ENCODE results near the gene PDE5A.

The PDE5A gene

DNA sequence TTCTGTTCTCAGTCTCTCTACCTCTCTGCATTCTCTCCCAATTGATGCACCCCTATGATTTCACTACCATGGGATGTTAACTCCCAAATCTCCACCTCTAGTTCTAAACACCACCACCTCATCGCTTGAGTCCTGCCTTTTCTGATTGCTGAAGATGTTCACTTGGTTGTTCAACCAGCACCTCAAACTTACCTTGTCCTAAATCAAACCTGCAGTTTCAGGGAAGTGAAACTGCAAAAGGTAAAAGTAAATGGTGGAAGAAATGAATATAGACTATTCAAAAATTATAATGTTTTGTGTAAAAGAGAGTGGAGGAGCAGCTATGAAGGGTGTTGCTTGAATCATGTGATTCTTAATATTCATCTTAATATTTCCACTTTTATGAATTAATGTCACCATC lies 91.0 kb downstream of the PDE5A start:
- H4K20me1 ChIP-seq: no peaks in the 10 kb centered on the region
- peaks cover 12 to 71% (median 28%) of the 10 kb centered on the region in 11 experiments for H3K36me3 ChIP-seq
- no peak overlapping the region for H3K4me2 ChIP-seq
- H3K27ac ChIP-seq: no peak overlapping the region
- H3K4me3 ChIP-seq: no peak overlapping the region
- H3K4me1 ChIP-seq: no peaks in the 10 kb centered on the region
- H3K9me3 ChIP-seq (replicated peaks in 1 of 11): peaks cover 15 to 23% (median 17%) of the 10 kb centered on the region in 11 experiments
- TF ChIP-seq Cebpa-rat (IDR thresholded peaks at IDR 0.05): no peak
- no peaks in the 10 kb centered on the region for H3K27me3 ChIP-seq
- no peak overlapping the region for H3K9ac ChIP-seq

DNA sequence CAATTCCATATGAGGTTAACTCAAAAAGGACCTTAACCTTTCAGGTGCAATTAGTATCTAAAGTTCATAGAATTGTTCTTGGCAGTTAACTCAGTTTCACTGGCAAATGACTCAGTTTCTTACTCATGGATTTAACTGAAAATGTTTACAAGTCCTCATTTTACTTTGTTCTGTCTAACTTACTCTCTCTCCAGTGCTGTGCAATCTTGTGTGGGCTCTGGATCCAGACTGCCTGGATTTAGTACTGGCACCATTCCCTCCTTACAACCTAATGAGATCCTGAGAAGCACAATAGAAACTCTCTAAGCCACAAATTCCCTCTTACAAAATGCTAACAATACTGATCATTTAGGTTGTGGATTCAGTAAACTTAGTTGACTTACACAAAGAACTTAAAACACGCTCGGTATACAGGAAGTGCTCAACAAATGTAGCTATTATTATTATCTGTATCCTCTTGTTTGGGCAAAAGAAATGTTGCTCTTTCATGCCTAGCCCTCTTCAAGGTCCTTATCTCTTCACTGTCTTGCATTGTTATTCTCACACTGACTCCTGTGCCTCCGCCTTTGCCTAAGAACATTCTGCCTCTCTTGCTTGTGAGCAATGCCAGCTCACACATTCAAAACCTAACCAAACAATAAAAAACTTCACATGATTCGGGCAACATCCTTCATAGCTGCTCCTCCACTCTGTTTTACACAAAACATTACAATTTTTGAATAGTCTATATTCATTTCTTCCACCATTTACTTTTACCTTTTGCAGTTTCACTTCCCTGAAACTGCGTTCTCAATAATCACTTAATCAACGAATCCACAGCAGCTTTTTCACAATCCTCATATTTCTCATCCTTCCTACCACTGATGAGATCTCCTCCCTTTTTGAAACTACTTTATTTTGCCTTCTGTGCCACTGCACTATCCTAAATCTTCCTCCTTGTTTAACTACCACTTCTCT lies 91.8 kb downstream of the PDE5A start:
- Histone ChIP-seq H3K27ac (no peak overlapping the region), H4K20me1 (no peaks in the 10 kb centered on the region), H3K36me3 (peaks cover 16 to 71% (median 28%) of the 10 kb centered on the region in 11 experiments; a peak in 21 of 22 replicates), H3K4me3 (no peak overlapping the region), H3K4me2 (no peak overlapping the region), H3K4me1 (no peaks in the 10 kb centered on the region), H3K9me3 (replicated peaks in 1 of 11) (peaks cover 15 to 23% (median 17%) of the 10 kb centered on the region in 11 experiments), H3K9ac (no peak overlapping the region), H3K27me3 (no peaks in the 10 kb centered on the region)
- no peak for TF ChIP-seq Cebpa-rat (IDR thresholded peaks at IDR 0.05)

DNA sequence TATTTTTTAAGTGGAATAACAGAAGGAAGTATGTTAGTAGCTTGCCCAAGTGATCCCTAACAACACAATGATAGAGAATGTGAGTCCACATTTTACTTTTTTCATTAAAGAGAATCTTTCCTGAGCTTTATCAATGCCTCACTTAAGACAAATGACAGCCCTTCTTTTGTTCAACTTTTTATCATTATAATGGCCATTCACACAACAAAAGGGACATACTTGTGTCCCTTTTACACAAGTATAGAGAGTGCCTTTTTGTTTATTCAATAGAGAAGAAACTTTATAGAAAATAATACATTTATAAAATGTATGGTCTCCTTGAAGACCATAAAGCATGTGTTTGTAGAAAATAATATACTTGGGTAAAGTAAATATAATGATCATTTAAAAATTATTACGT lies 96.3 kb downstream of the PDE5A start:
- H3K27me3 ChIP-seq: no peaks in the 10 kb centered on the region
- peaks cover 16 to 78% (median 42%) of the 10 kb centered on the region in 11 experiments; a peak in 21 of 22 replicates for H3K36me3 ChIP-seq
- no peak overlapping the region for H3K4me2 ChIP-seq
- no peak overlapping the region for H3K9ac ChIP-seq
- no peak overlapping the region for H3K4me3 ChIP-seq
- peaks cover 15 to 23% (median 17%) of the 10 kb centered on the region in 11 experiments for H3K9me3 ChIP-seq (replicated peaks in 1 of 11)
- H3K4me1 ChIP-seq: no peaks in the 10 kb centered on the region
- no peak overlapping the region for H3K27ac ChIP-seq
- no peak for TF ChIP-seq Cebpa-rat (IDR thresholded peaks at IDR 0.05)
- no peaks in the 10 kb centered on the region for H4K20me1 ChIP-seq

DNA sequence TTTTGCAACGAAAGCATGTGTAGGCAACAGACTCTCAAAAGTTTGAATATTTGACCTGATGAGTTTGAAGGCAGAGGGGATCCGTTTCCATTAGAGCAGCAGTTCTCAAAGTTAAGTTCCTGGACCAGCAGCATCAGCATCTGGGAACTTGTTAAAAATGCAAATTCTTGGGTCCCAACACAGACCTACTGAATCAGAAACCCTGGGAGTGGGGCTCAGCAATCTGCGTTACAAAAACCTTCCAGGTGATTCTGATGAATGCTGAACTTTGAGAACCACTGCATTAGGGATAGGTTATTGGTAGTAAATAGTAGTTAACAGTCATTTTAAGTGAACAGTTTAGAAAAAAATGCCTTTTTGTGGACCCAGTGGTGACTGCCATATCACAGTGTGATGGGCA lies 98.8 kb downstream of the PDE5A start:
- Histone ChIP-seq H3K36me3 (peaks cover 10 to 68% (median 35%) of the 10 kb centered on the region in 11 experiments; a peak in 21 of 22 replicates), H3K4me1 (no peaks in the 10 kb centered on the region), H3K9ac (no peak overlapping the region), H3K27ac (no peak overlapping the region), H3K27me3 (no peaks in the 10 kb centered on the region), H3K4me2 (no peak overlapping the region), H3K4me3 (no peak overlapping the region), H4K20me1 (no peaks in the 10 kb centered on the region), H3K9me3 (replicated peaks in 1 of 11) (peaks cover 10 to 16% (median 11%) of the 10 kb centered on the region in 11 experiments)
- TF ChIP-seq Cebpa-rat (IDR thresholded peaks at IDR 0.05): no peak

DNA sequence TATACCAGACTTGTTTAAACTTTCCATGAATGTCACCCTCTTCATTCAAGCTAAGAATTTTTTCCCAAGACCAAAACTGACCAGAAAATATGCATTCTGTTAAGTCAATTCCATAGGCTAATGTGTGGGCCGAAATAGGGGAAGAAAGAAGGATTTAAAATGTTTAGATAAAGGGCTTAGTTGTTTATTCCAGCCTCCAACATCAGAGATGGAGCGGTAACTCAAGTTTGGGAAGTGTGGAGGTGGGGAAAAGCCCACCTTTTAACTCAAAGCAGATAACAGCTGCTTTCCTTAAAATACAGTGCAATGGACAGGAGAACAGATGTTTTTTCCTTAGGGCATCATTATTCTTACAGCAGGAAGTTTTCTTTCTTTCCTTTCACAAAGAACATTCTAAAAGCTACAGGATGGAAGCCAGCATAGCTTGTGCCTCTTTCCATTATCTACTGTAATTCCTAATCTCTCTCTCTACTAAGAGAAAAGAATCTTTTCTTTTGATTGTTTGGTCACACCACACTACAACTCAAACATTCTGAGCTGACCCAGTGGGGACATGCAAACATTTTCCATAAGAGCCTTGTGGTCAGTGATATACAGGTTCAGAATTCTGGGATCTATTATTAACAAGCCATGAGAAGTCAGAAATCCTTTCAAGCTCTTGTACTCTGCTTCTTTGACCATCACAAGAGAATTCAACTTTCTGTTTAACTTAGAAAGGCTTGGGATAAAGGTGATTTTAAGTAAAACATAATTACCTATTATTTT lies 101.6 kb downstream of the PDE5A start:
- Histone ChIP-seq H4K20me1 (no peaks in the 10 kb centered on the region), H3K27me3 (no peaks in the 10 kb centered on the region), H3K27ac (no peak overlapping the region), H3K9me3 (replicated peaks in 1 of 11) (no peaks in the 10 kb centered on the region), H3K36me3 (peaks cover 0 to 66% (median 22%) of the 10 kb centered on the region in 11 experiments; a peak in 18 of 22 replicates), H3K4me1 (no peaks in the 10 kb centered on the region), H3K4me3 (no peak overlapping the region), H3K4me2 (no peak overlapping the region), H3K9ac (no peak overlapping the region)
- TF ChIP-seq Cebpa-rat (IDR thresholded peaks at IDR 0.05): no peak

DNA sequence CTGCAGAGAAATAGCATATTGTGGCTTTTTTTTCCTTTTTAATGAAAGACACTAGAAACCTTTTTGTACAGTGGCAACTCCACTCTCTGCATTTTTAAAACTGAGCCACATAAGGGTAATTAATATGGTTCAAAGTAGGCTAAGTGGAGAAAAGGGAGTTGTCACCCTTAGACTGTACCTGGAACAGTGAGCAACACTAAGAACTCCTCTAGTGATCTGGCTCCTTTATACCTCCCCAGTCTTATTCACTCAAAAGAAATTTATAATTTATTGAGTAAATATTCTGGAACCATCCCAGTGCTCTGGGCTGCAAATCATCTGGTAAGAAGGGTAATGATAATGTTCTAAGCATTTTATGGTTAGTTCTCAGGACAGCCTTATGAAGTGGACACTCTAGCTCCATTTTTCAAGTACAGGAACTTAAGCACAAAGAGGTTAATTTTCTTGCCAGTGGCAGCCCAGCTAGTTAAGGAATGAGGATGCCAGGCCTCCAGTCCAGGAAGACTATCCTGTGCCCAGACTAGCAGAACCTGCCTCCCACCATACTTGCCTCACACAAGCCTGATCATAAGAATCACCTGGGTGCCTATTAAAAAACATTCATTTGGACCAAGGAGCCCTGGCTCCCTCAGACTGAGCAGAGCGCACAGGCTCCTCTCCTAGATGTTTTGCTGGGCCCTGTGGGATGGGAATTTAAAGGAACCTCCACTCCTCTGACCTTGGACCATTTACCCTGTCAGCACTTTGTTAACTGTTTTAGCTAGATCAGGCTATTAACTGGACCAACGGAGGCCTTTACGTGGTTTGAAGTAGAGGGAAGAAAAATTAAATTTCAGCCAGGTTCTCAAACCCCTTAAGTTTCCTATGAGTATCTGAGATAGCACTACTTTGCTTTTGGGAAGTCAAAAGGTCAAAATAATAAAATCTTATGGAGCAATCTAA lies 102.6 kb downstream of the PDE5A start:
- no peak for TF ChIP-seq Cebpa-rat (IDR thresholded peaks at IDR 0.05)
- Histone ChIP-seq H3K27ac (no peak overlapping the region), H3K9ac (no peak overlapping the region), H4K20me1 (no peaks in the 10 kb centered on the region), H3K27me3 (no peaks in the 10 kb centered on the region), H3K9me3 (replicated peaks in 1 of 11) (no peaks in the 10 kb centered on the region), H3K4me2 (no peak overlapping the region), H3K4me1 (no peaks in the 10 kb centered on the region), H3K4me3 (no peak overlapping the region), H3K36me3 (peaks cover 3 to 66% (median 26%) of the 10 kb centered on the region in 11 experiments; a peak in 20 of 22 replicates)

DNA sequence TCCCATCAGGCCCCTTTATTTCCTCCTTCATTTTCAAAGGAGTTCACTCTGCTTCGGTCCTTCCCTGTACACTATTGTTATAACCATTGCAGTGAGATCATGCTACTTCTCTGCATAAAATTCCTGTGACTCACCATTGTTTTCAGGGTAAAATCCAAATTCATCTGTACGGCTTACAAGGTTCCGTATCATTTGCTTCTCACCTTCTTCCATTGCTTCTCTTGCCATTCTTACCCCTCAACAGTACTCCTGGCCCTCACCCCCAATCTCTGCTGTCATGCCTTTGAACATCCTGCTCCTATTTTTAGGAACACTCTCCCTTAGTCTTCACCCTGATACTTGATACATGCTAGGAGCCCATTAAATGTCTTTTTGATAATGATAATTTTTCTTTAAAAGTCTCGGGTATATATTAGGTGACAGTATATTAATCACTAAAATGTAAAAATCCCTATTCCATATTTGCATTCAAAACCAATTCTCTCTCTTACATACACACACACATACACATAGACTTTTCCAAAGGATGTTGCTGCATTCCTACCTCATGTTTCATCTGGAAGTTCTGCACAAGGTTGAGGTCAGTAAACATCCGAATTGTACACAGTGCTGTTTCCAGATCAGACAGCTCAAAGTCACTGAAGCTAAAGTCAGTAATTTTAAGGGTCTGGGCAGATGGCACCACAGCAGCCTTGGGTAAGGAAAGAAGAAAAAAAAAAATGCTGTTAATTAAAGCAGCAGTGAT lies 103.4 kb downstream of the PDE5A start:
- Histone ChIP-seq H3K4me2 (no peak overlapping the region), H3K9me3 (replicated peaks in 1 of 11) (no peaks in the 10 kb centered on the region), H3K9ac (no peak overlapping the region), H3K27ac (no peak overlapping the region), H4K20me1 (no peaks in the 10 kb centered on the region), H3K27me3 (no peaks in the 10 kb centered on the region), H3K4me1 (no peaks in the 10 kb centered on the region), H3K4me3 (no peak overlapping the region), H3K36me3 (peaks cover 12 to 66% (median 30%) of the 10 kb centered on the region in 11 experiments; a peak in 20 of 22 replicates)
- TF ChIP-seq Cebpa-rat (IDR thresholded peaks at IDR 0.05): no peak

DNA sequence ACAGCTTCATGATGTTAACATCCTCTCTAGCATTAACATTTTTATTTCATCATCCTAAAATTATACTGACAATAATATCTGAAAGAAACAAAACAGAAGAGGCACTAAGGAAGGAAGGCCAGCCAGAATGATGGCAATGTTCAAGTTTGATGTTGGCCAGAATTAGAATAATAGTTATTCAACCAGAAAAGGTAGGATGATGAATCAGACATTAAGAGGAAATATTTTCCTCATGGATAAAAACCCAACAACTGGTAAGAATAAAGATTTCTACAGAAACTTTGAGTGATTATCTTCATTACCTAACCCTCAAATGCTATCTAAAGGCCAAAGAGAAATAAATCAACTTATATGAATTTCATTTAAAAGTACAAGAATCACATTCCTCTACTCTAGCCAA lies 105.2 kb downstream of the PDE5A start:
- no peak overlapping the region for H3K4me2 ChIP-seq
- H4K20me1 ChIP-seq: no peaks in the 10 kb centered on the region
- H3K9me3 ChIP-seq (replicated peaks in 1 of 11): no peaks in the 10 kb centered on the region
- H3K9ac ChIP-seq: no peak overlapping the region
- H3K27ac ChIP-seq: no peak overlapping the region
- TF ChIP-seq Cebpa-rat (IDR thresholded peaks at IDR 0.05): no peak
- H3K4me1 ChIP-seq: no peaks in the 10 kb centered on the region
- peaks cover 17 to 66% (median 38%) of the 10 kb centered on the region in 11 experiments; a peak in 21 of 22 replicates for H3K36me3 ChIP-seq
- no peak overlapping the region for H3K4me3 ChIP-seq
- H3K27me3 ChIP-seq: no peaks in the 10 kb centered on the region
